Measurements from ENCODE around the gene PIP4K2A.

GRCh38 chr10:22750131-22750530, 35.8 kb upstream of the PIP4K2A start:
- TF ChIP-seq CTCF (IDR thresholded peaks at IDR 0.05): no peak
- TF ChIP-seq EP300 (IDR thresholded peaks at IDR 0.05): no peak
